DND-41 (cell line): ENCODE results near the gene SLX4IP.

ENCODE experiments used
- ATAC-seq: fragments of 200-7000 bp; cut with Tn5 transposase; 3 replicates; pipeline ENCODE4 v1.9.1; 2021; ENCODE audit warnings: low read depth; ENCODE audit not compliant: insufficient read depth
- DNase-seq: peaks from one replicate; pipeline ENCODE4 v3.0.0-alpha.2; 2020
- H2AFZ ChIP-seq: 2 replicates; pipeline ENCODE4 v1.6.0; 2012; ENCODE audit warnings: low read depth, low read length
- H3K27ac ChIP-seq: 2 replicates; pipeline ENCODE4 v1.5.1; 2012; ENCODE audit warnings: low read length, inconsistent platforms
- H3K27me3 ChIP-seq: fragments of 200-600 bp; sonication (generic); 2 replicates; pipeline ENCODE4 v1.6.0; 2012; ENCODE audit warnings: low read length, mild to moderate bottlenecking, inconsistent platforms; ENCODE audit not compliant: insufficient read depth, poor library complexity
- H3K36me3 ChIP-seq: 2 replicates; pipeline ENCODE4 v1.5.1; 2012; ENCODE audit warnings: low read length, inconsistent platforms; ENCODE audit not compliant: insufficient read depth
- H3K4me1 ChIP-seq: 2 replicates; pipeline ENCODE4 v1.5.1; 2012; ENCODE audit warnings: mild to moderate bottlenecking, low read length; ENCODE audit not compliant: insufficient read depth
- H3K4me2 ChIP-seq: 2 replicates; pipeline ENCODE4 v1.6.0; 2012; ENCODE audit warnings: mild to moderate bottlenecking, moderate library complexity, low read length, inconsistent platforms; ENCODE audit not compliant: insufficient read depth
- H3K4me3 ChIP-seq, 2 experiments: fragments of 200-600 bp in 1 of 2; shearing (Covaris generic) in 1 of 2; 2 replicates each; pipeline ENCODE4 v1.5.1; 2012 to 2016; ENCODE audit warnings: inconsistent platforms in 2 of 2, low read length in 2 of 2, mild to moderate bottlenecking in 2 of 2, low read depth in 1 of 2, moderate library complexity in 1 of 2
- H3K79me2 ChIP-seq: 2 replicates; pipeline ENCODE4 v1.6.0; 2012; ENCODE audit warnings: low read length, inconsistent platforms; ENCODE audit not compliant: insufficient read depth
- H3K9ac ChIP-seq: 2 replicates; pipeline ENCODE4 v1.6.0; 2012; ENCODE audit warnings: low read depth, mild to moderate bottlenecking, inconsistent platforms, low read length, moderate library complexity
- H3K9me3 ChIP-seq: 2 replicates; pipeline ENCODE4 v1.5.1; 2012; ENCODE audit warnings: low read length, moderate library complexity, mild to moderate bottlenecking, inconsistent platforms; ENCODE audit not compliant: insufficient read depth, severe bottlenecking
- H4K20me1 ChIP-seq: 2 replicates; pipeline ENCODE4 v1.6.0; 2012; ENCODE audit warnings: low read length; ENCODE audit not compliant: insufficient read depth
- CTCF ChIP-seq: IDR thresholded peaks from 2 replicates; pipeline ENCODE4 v1.5.1; 2012; ENCODE audit warnings: borderline replicate concordance, low read length, moderate library complexity, mild to moderate bottlenecking; ENCODE audit not compliant: poor library complexity, severe bottlenecking; ENCODE audit errors: extremely low read depth
- EZH2 ChIP-seq: IDR thresholded peaks from 3 replicates; pipeline ENCODE4 v1.6.1; 2012; ENCODE audit warnings: borderline replicate concordance, low read depth, mild to moderate bottlenecking, moderate library complexity, low read length, inconsistent platforms; ENCODE audit not compliant: severe bottlenecking

SLX4IP gene

DNA sequence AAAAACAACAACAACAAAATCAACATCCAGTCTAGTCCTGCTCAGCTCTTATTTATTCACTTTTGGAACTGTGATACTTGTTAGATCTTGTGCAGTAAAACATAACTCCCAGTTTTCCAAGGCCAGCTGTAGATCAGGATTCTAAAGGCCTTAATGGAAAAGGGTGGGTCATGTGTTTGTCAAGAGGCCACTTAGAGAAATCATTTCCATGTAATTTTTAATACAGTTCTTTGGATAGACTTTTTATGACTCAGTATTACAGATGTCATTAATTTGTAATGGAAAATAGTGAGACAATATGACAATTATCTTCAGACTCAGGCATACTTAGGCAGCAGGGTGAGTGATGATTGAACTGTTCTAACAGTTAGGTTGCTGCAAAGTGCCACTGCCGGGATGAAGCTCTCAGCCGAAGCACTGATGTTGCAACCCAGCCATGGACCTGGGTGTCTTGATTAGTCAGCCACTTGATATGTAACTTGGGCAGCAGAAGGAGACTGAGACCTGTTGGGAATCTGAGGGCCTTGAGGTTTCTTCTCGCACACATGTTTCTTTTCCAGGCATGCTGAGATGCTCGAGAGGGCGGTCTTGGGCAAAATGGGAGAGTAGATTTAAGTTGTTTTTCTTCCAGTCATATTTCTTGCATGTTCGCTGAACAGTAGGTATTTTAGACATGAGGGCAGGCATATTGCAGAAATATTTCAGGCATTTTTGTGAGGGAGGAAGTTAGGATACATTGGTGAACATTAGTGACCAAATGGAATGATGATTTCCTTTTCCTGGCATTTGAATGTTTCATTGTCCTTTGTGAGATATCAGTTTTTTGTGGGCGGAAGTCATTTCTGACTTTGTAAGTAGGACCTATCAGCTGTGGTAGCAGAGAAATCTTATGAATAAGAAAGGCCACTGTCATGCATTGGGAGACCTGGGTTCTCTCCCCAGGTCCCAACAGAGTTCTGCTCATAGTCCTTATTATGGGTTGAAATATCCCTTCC is 52.3 kb downstream of the SLX4IP start:
- Histone ChIP-seq H2AFZ (no peak overlapping the region), H3K27ac (no peak overlapping the region), H3K36me3 (no peaks in the 10 kb centered on the region), H3K4me2 (no peak overlapping the region), H3K4me3 (no peak overlapping the region), H3K9me3 (no peaks in the 10 kb centered on the region), H3K79me2 (peaks cover 65% of the 10 kb centered on the region), H4K20me1 (peaks cover 7% of the 10 kb centered on the region; the same call in 1 of the 2 replicates), H3K27me3 (no peaks in the 10 kb centered on the region), H3K4me1 (peaks cover 16% of the 10 kb centered on the region), H3K9ac (no peak overlapping the region)
- TF ChIP-seq CTCF (no peak), EZH2 (no peak)
- ATAC-seq (no peak), DNase-seq (no peak)

DNA sequence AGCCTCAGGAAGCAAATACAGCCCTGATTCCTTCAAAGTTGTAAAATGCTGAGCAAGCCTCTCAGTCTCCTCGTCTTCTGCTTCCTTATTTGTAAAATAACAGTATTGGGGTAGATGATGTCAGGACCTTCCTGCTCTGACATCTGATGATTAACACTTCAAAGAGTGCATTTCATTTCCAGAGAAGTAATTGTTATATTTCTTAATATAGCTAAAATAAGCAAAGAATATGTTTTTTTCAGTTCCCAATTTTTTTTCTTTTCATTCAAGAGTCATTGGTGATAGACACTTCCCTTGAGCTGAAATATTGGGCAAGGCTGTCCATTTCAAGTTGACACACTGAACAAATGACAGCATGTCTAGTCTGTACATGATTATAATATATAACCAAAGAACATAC is 53.4 kb downstream of the SLX4IP start:
- no peak for DNase-seq
- H3K27ac ChIP-seq: no peak overlapping the region
- peaks cover 7% of the 10 kb centered on the region; the same call in 1 of the 2 replicates for H4K20me1 ChIP-seq
- H3K4me1 ChIP-seq: peaks cover 16% of the 10 kb centered on the region
- TF ChIP-seq CTCF: no peak
- no peak for TF ChIP-seq EZH2
- H3K9ac ChIP-seq: no peak overlapping the region
- H3K27me3 ChIP-seq: no peaks in the 10 kb centered on the region
- peaks cover 69% of the 10 kb centered on the region for H3K79me2 ChIP-seq
- H3K4me2 ChIP-seq: no peak overlapping the region
- no peaks in the 10 kb centered on the region for H3K9me3 ChIP-seq
- ATAC-seq: no peak
- no peak overlapping the region for H3K4me3 ChIP-seq
- no peaks in the 10 kb centered on the region for H3K36me3 ChIP-seq
- no peak overlapping the region for H2AFZ ChIP-seq

- TF ChIP-seq EZH2: no peak
- TF ChIP-seq CTCF: no peak
- H3K27me3 ChIP-seq: no peaks in the 10 kb centered on the region
- H4K20me1 ChIP-seq: peaks cover 4% of the 10 kb centered on the region; the same call in 1 of the 2 replicates
- DNase-seq: no peak
- H2AFZ ChIP-seq: no peak overlapping the region
- no peaks in the 10 kb centered on the region for H3K9me3 ChIP-seq
- H3K4me3 ChIP-seq: no peak overlapping the region
- H3K9ac ChIP-seq: no peak overlapping the region
- peaks cover 26% of the 10 kb centered on the region for H3K4me1 ChIP-seq
- no peaks in the 10 kb centered on the region for H3K36me3 ChIP-seq
- H3K79me2 ChIP-seq: peaks cover 66% of the 10 kb centered on the region
- H3K27ac ChIP-seq: no peak overlapping the region
- no peak overlapping the region for H3K4me2 ChIP-seq
- no peak for ATAC-seq
Observed at GRCh38 chr20:10489853-10490252, 54.7 kb downstream of the SLX4IP start.
